HAP-1 (cell line): ENCODE data around the gene APCDD1.
"Not testable (repeated sequence)": the region's sequence is repeated elsewhere in the genome, so short reads cannot be mapped to it uniquely, and the experiment has no call there.

ENCODE experiments used
- DNase-seq, 2 experiments: peaks; one replicate each; pipeline ENCODE4 v3.0.0-alpha.2; 2016 to 2020; ENCODE audit warnings: low spot score in 2 of 2
- H3K27me3 ChIP-seq: fragments of 250-450 bp; sonication (Bioruptor Pico); 2 replicates; pipeline ENCODE4 v1.5.1; 2020; ENCODE audit warnings: low read depth, mild to moderate bottlenecking, moderate library complexity
- H3K36me3 ChIP-seq: fragments of 250-450 bp; sonication (Bioruptor Pico); replicated peaks from 2 replicates; pipeline ENCODE4 v1.5.1; 2020; ENCODE audit warnings: mild to moderate bottlenecking
- H3K4me1 ChIP-seq: fragments of 250-450 bp; sonication (Bioruptor Pico); 2 replicates; pipeline ENCODE4 v1.5.1; 2020; ENCODE audit warnings: mild to moderate bottlenecking
- H3K4me3 ChIP-seq: fragments of 250-450 bp; sonication (Bioruptor Pico); 2 replicates; pipeline ENCODE4 v1.5.1; 2020; ENCODE audit warnings: mild to moderate bottlenecking, moderate library complexity
- H3K9me3 ChIP-seq: fragments of 250-450 bp; sonication (Bioruptor Pico); 2 replicates; pipeline ENCODE4 v1.5.1; 2020; ENCODE audit warnings: mild to moderate bottlenecking, moderate library complexity
- in situ Hi-C: fragments of 300-500 bp; cut with MboI; formaldehyde crosslinking; loops from 3 replicates; pipeline ENCODE4 v1.14.3; 2020; ENCODE audit warnings: low sequenced_read_pairs, inconsistent platforms, mixed read lengths

APCDD1 gene

DNA sequence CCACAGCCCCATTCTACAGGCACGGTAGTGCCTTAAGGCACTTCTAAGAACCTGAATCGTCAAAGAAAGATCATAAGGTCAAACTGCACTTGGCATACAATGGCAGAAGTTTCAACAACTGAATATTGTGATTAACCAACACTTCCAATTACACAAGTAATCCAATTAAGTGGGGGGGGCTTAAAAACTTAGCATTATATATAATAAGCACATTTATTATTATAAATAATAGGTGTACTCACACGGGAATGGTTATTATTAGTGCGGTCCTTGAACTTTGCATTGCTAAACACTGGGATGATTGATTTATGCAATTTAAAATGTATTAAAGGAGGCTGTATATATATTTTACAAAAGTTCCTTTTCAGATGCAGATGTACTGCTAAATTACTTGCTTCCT lies 7.6 kb downstream of the APCDD1 start:
- DNase-seq: no peak
- in situ Hi-C loops: no loop called here
- Histone ChIP-seq H3K9me3 (no peaks in the 10 kb centered on the region), H3K4me1 (no peaks in the 10 kb centered on the region), H3K27me3 (peaks cover 18% of the 10 kb centered on the region), H3K36me3 (no peaks in the 10 kb centered on the region), H3K4me3 (no peak overlapping the region)

DNA sequence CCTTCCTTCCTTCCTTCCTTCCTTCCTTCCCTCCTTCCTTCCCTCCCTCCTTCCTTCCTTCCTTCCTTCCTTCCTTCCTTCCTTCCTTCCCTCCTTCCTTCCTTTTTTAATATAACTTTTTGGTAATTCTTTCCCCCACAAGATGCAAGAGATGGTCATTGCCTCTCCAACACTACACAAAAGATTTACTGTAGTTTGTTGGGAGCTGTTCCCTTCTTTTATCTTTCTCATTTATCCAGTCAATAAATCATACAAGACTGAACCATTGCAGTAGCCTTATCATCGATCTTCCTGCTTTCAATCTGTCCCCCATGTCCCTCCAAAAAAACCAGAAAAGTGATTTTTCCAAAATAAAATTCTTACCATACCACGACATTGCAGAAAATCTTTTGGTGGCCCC lies 8.2 kb downstream of the APCDD1 start:
- H3K27me3 ChIP-seq: peaks cover 12% of the 10 kb centered on the region
- in situ Hi-C loops: no loop called here

DNA sequence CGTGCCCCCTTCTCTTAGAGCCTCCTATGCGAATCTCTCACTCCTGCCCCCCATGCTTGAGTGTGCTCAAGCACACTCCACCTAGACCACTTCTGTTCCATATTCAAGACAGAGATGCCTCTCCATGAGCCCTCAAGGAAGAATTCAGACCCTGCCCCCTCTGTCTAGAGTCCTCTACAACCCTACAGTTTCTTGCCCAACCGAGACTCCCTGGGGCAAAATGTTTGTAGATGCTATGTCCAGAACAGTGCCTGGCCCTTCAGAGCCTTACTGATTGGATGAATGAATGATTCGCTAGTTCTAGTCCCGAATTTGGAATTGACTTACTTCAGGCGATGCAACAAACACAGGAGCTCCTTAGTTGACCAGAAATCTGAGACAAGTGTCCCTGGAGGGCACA lies 8.7 kb downstream of the APCDD1 start:
- in situ Hi-C loops: no loop called here
- no peak for DNase-seq
- Histone ChIP-seq H3K4me3 (no peak overlapping the region), H3K9me3 (no peaks in the 10 kb centered on the region), H3K4me1 (no peaks in the 10 kb centered on the region), H3K27me3 (peaks cover 7% of the 10 kb centered on the region), H3K36me3 (no peaks in the 10 kb centered on the region)

More for the DNA sequence above, 8.2 kb downstream of the APCDD1 start:
- Histone ChIP-seq H3K4me1 (no peaks in the 10 kb centered on the region), H3K4me3 (no peak overlapping the region), H3K36me3 (no peaks in the 10 kb centered on the region), H3K9me3 (no peaks in the 10 kb centered on the region)
- no peak for DNase-seq

DNA sequence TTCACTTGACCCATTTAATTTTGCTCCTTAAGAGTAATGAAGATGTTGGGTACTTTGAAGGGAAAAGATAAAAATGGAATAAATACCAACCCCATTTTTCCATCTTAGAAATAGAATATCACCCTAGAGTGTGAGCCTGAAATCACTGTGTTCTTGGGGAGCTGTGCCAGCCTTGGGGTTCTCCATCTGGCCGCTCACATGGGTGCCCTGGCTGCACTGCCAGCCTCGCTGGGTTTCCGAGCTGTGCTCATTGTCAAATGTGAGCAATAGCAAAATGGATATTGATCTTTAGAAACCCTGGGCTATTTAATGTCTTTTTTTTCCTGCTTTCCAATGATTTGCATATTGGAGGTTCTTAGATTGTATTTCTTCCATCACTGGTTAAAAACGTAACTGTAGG lies 9.3 kb downstream of the APCDD1 start:
- in situ Hi-C loops: no loop called here
- Histone ChIP-seq H3K4me1 (no peaks in the 10 kb centered on the region), H3K36me3 (no peaks in the 10 kb centered on the region), H3K4me3 (no peak overlapping the region), H3K9me3 (no peaks in the 10 kb centered on the region), H3K27me3 (peaks cover under 1% of the 10 kb centered on the region; the same call in 1 of the 2 replicates)
- DNase-seq: no peak

DNA sequence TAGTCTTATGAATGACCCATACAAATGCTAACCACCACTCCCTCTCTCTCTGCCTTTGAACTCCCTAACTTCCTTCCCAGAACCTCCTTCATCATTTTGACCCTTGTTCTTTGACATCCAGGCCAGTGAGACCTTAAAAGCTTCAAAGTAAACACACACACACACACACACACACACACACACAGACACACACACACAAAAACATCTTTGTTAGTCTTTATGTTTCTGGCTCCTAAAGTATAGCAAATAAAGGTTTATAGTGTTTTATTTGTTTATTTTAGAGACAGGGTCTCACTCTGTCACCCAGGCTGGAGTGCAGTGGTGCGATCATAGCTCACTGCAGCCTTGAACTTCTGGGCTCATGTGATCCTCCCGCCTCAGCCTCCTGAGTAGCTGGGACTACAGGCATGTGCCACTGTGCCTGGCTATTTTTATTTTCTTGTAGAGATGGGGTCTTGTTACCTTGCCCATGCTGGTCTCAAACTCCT lies 9.8 kb downstream of the APCDD1 start:
- H3K4me1 ChIP-seq, H3K4me3 ChIP-seq, H3K9me3 ChIP-seq, H3K36me3 ChIP-seq, H3K27me3 ChIP-seq, in situ Hi-C loops, DNase-seq: not testable (repeated sequence)

DNA sequence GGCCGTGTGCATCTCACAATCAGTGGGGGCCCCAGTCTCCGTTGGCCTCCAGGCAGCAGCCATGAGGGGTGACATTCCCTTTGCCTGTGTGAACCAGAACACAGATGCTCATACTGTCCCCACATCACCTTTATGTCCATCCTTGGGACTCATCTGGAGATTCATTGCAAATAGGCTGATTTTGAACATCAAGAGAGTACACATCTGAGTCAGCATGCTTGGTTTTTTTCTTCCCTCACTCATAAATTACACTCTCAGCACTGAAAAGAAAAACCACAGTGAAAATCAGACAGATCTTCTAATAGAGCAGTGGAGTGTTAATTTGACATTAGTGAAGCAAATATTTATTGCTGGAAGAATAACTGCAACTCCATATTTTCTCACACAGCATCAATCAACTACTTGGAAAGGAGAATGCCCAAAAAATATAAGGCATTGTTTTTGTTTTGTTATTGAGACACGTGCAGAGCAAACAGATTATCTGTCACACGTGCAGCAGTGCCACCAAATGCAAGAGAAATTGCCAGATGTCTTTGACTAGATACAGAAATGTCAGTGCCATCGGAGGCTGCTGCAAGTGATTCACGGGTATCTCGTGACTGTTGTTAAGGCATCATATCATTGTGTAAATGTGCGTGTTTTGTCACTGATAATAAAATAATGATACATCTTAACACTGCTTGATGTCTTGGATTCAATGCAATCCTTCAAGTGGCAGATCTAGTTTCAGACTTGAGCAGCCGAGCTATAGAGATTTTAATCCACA lies 10.9 kb downstream of the APCDD1 start:
- no peaks in the 10 kb centered on the region; the same call in 1 of the 2 replicates for H3K27me3 ChIP-seq
- in situ Hi-C loops: no loop called here

DNA sequence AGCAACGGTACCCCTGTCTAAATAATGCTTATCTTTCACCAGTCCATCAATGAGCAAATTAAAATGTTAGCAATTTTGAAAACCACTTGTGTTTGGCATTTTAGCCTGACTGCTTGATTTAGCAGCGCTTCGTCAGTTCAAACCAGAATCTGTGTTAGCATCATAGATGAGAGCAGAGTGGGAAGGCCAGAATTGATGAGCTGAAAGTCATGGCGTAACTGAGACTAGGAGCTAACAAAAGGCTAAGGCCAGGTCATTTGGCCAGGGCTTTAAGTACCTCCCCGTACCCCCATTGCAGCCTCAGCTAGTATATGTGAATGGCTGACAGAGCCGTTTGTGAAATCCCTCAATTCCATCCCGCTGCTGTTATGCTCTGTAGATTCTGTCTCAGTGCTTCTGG lies 16.0 kb downstream of the APCDD1 start:
- H3K36me3 ChIP-seq: no peaks in the 10 kb centered on the region
- DNase-seq: no peak
- 0 out of 2 replicates have a peak, but pooled peaks cover 3% of the 10 kb centered on the region for H3K27me3 ChIP-seq
- in situ Hi-C loops: no loop called here
- H3K4me3 ChIP-seq: no peak overlapping the region
- H3K4me1 ChIP-seq: no peaks in the 10 kb centered on the region
- H3K9me3 ChIP-seq: no peaks in the 10 kb centered on the region

More for the DNA sequence above, 10.9 kb downstream of the APCDD1 start:
- DNase-seq: no peak
- H3K36me3 ChIP-seq: no peaks in the 10 kb centered on the region
- no peaks in the 10 kb centered on the region for H3K4me1 ChIP-seq
- H3K9me3 ChIP-seq: no peaks in the 10 kb centered on the region
- H3K4me3 ChIP-seq: no peak overlapping the region

DNA sequence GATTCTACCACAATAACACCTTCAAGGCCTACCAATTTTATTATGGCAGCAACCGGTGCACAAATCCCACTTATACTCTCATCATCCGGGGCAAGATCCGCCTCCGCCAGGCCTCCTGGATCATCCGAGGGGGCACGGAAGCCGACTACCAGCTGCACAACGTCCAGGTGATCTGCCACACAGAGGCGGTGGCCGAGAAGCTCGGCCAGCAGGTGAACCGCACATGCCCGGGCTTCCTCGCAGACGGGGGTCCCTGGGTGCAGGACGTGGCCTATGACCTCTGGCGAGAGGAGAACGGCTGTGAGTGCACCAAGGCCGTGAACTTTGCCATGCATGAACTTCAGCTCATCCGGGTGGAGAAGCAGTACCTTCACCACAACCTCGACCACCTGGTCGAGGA lies 17.1 kb downstream of the APCDD1 start:
- Histone ChIP-seq H3K4me1 (no peaks in the 10 kb centered on the region), H3K4me3 (no peak overlapping the region), H3K9me3 (no peaks in the 10 kb centered on the region), H3K36me3 (no peaks in the 10 kb centered on the region), H3K27me3 (0 out of 2 replicates have a peak, but pooled peaks cover 3% of the 10 kb centered on the region)
- in situ Hi-C loops: no loop called here
- DNase-seq: no peak

DNA sequence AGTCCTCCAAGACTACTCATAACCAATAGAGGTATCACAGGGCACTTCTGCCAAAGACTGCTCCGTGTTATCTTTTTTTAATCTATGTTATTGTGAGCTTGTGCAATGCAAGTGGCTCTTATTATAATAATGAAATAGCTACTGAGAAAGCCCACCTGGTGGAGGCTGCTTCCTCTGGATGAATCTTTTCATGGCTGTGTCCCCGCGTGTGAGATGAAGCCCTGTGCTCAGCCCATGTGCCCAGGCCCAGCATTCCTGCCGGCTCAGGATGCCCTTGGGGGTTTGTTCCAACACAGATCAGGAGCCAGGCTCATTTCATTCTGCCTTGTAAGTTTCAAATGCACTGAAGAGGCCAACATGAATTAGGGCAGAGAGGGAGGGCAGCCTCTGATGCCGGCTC lies 18.7 kb downstream of the APCDD1 start:
- no peak overlapping the region for H3K4me3 ChIP-seq
- H3K36me3 ChIP-seq: no peaks in the 10 kb centered on the region
- in situ Hi-C loops: no loop called here
- DNase-seq: no peak
- 0 out of 2 replicates have a peak, but pooled peaks cover 3% of the 10 kb centered on the region for H3K27me3 ChIP-seq
- H3K9me3 ChIP-seq: no peaks in the 10 kb centered on the region
- H3K4me1 ChIP-seq: no peaks in the 10 kb centered on the region

DNA sequence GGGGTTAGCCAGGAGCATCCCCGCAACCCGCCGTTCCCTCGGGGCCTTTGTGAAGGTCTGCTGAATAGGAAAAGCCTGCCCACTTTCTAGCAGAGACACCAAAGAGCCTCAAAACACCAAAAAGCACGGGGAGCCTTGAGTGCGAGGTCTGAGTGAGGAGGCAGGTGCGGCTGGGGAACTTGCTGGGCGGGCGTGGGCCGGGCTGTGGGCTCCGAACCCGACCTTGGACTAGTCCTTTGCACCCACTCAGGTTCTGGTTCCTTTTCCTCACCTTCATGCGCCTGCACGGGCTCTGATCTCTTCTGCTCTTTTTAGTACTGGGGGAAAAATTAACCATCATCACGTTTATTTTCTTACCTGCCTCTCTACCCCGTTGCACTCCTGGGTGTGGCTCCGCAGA lies 19.9 kb downstream of the APCDD1 start:
- no peaks in the 10 kb centered on the region for H3K4me1 ChIP-seq
- no peaks in the 10 kb centered on the region for H3K9me3 ChIP-seq
- H3K4me3 ChIP-seq: no peak overlapping the region
- no peak for DNase-seq
- no peaks in the 10 kb centered on the region for H3K36me3 ChIP-seq
- in situ Hi-C loops: no loop called here
- 0 out of 2 replicates have a peak, but pooled peaks cover 3% of the 10 kb centered on the region for H3K27me3 ChIP-seq

DNA sequence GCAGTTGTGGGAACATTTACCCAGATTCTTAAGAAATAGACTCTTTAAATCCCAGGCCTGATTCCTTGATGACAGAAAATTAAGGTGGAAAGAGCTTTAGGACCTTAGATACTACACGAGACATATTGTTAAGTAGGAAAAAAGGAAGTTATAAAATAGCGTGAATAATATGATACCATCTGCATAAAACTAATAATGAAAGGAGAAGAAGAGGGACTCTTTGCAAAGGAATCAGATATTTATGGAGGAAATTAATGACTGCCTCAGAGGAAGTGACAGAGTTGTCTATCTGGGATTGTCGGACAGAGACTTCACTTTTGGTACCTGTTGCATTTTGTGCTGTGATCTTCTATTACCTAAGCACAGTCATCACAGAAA lies 20.8 kb downstream of the APCDD1 start:
- no peak for DNase-seq
- in situ Hi-C loops: no loop called here
- no peaks in the 10 kb centered on the region for H3K36me3 ChIP-seq
- H3K4me1 ChIP-seq: no peaks in the 10 kb centered on the region
- H3K4me3 ChIP-seq: no peak overlapping the region
- H3K27me3 ChIP-seq: 0 out of 2 replicates have a peak, but pooled peaks cover 3% of the 10 kb centered on the region
- no peaks in the 10 kb centered on the region for H3K9me3 ChIP-seq

DNA sequence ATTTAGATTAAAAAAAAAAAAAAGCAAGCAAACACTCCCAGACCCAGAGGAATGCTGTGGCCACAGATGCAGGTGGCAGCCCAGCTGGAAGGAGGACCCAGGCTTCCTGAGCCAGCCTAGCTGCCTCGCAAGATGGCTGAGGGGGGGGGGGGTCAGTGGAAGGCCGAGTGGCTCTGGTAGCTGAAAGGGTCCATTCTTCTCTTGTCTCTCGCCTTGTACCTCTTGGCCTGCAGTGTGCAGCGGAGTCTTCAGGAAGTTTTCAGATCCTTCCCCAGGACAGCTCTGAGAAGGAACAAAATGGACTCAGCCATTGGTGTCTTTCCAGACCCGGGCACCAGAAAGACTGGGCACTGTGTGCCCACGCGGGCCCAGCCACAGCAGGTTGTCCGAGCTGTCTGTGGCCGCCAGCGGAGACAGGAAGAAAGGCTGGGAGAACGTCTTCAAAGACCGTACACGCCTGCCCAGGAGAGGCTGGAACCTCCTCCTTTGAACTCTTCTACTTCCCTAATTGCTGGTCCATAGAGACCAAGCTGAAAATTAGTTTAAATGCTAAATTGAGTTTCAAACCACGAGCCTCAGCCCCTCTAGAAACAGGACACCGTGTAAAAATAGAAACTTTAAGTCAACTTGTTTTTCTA lies 21.3 kb downstream of the APCDD1 start:
- Histone ChIP-seq H3K4me3 (no peak overlapping the region), H3K9me3 (no peaks in the 10 kb centered on the region), H3K27me3 (0 out of 2 replicates have a peak, but pooled peaks cover 3% of the 10 kb centered on the region), H3K4me1 (no peaks in the 10 kb centered on the region), H3K36me3 (no peaks in the 10 kb centered on the region)
- no peak for DNase-seq
- in situ Hi-C loops: no loop called here

DNA sequence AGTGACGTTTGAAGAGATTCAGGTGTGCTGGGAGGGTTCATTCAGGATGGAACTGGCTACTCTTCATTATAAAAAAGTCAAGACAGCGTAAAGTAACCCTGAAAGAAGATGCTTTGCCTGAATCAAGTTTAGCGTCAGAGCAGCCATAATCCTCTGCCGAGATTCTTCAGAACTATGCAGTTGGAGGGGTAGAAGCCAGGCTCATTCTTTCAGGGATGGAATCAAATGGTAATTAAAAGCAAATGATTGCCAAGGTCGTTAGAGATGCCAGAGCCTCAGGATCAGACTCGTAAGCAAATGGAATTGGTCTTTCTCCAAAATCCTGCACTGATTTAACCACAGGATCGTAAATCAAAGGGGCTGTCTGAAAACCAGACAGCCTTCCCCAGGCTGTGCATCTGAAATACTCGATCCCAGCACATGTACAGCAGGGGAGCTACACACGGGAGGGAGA lies 21.9 kb downstream of the APCDD1 start:
- in situ Hi-C loops: no loop called here
- Histone ChIP-seq H3K4me3 (no peak overlapping the region), H3K9me3 (no peaks in the 10 kb centered on the region), H3K27me3 (0 out of 2 replicates have a peak, but pooled peaks cover 3% of the 10 kb centered on the region), H3K4me1 (no peaks in the 10 kb centered on the region), H3K36me3 (no peaks in the 10 kb centered on the region)
- no peak for DNase-seq
